HEK293 (cell line): ENCODE measurements around the gene C2orf42.

Experiments
- IKZF3 ChIP-seq: fragments of 450-650 bp; IDR thresholded peaks from 2 replicates; pipeline ENCODE4 v1.5.0; 2018; ENCODE audit warnings: missing biosample characterization, mild to moderate bottlenecking, missing genetic modification characterization, moderate library complexity
- SETDB1 ChIP-seq: IDR thresholded peaks from one replicate; pipeline ENCODE4 v1.6.1; 2017; ENCODE audit warnings: mild to moderate bottlenecking, low read length, moderate library complexity, mixed read lengths; ENCODE audit not compliant: insufficient read length
- SP2 ChIP-seq: fragments of 450-650 bp; formaldehyde crosslinking; IDR thresholded peaks from 2 replicates; pipeline ENCODE4 v1.5.1; 2016; ENCODE audit warnings: missing biosample characterization, missing genetic modification characterization
- ZIC2 ChIP-seq: fragments of 450-650 bp; formaldehyde crosslinking; IDR thresholded peaks from 2 replicates; pipeline ENCODE4 v1.5.1; 2016; ENCODE audit warnings: missing biosample characterization, missing genetic modification characterization
- ZNF121 ChIP-seq: fragments of 450-650 bp; formaldehyde crosslinking; IDR thresholded peaks from 2 replicates; pipeline ENCODE4 v1.5.1; 2016; ENCODE audit warnings: missing biosample characterization, missing genetic modification characterization
- ZNF169 ChIP-seq: fragments of 450-650 bp; formaldehyde crosslinking; IDR thresholded peaks from 2 replicates; pipeline ENCODE4 v1.5.1; 2016; ENCODE audit warnings: missing biosample characterization, missing genetic modification characterization
- ZNF184 ChIP-seq: fragments of 450-650 bp; IDR thresholded peaks from 2 replicates; pipeline ENCODE4 v1.5.1; 2018; ENCODE audit warnings: missing biosample characterization, mild to moderate bottlenecking, missing genetic modification characterization
- TF ChIP-seq, protein P1 (sequence below): fragments of 450-650 bp; formaldehyde crosslinking; IDR thresholded peaks from 2 replicates; pipeline ENCODE4 v1.5.1; 2016; ENCODE audit warnings: missing biosample characterization, missing genetic modification characterization
- TF ChIP-seq, protein P2 (sequence below): fragments of 450-650 bp; IDR thresholded peaks from 2 replicates; pipeline ENCODE4 v1.5.1; 2018; ENCODE audit warnings: missing biosample characterization, mild to moderate bottlenecking, missing genetic modification characterization
- TF ChIP-seq, protein P3 (sequence below): fragments of 450-650 bp; formaldehyde crosslinking; IDR thresholded peaks from 2 replicates; pipeline ENCODE4 v1.5.1; 2016; ENCODE audit warnings: missing biosample characterization, missing genetic modification characterization, borderline replicate concordance
- TF ChIP-seq, protein P4 (sequence below): fragments of 450-650 bp; IDR thresholded peaks from 2 replicates; pipeline ENCODE4 v1.5.1; 2018; ENCODE audit warnings: missing biosample characterization, missing genetic modification characterization
- TF ChIP-seq, protein P5 (sequence below): fragments of 450-650 bp; formaldehyde crosslinking; conservative IDR thresholded peaks from 2 replicates; pipeline ENCODE4 v1.5.1; 2016; ENCODE audit warnings: low read depth, missing biosample characterization, missing genetic modification characterization

DNA sequence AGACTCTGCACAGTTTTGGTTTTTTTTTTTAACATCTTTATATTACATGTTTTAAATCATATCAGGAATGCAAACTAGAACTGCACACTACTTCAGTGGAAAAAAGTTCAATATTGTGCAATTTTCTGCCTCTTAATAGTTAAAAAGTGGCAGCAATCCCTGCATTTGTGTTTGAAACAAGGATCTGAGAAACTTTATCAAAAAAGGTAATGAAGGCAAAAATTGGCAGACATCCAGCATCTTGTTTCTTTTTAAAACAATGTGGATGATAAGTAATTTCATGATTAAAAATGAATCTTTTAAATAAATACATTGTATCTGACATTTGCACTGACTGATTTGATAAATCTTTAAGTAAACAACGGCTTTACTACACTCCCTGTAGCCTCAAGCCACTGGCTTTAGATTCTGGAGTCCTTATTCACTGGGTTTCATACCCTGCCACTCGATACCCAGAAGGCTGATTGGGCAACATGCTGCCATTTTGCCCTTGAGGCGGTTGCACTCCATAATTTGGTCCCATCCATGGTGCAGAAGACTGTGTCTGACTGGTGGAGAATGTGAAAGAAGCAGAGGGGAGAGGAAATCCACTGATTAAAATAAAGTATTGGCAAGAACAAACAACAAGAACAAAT is 21.6 kb upstream of the C2orf42 start:
- TF ChIP-seq SETDB1 (no peak), IKZF3 (tag by site-specific recombination) (no peak), ZIC2 (no peak), ZNF169 (tag by site-specific recombination) (no peak), ZNF121 (tag by site-specific recombination) (no peak), ZNF184 (tag by site-specific recombination) (no peak), SP2 (no peak)
- TF ChIP-seq, protein P1, sequence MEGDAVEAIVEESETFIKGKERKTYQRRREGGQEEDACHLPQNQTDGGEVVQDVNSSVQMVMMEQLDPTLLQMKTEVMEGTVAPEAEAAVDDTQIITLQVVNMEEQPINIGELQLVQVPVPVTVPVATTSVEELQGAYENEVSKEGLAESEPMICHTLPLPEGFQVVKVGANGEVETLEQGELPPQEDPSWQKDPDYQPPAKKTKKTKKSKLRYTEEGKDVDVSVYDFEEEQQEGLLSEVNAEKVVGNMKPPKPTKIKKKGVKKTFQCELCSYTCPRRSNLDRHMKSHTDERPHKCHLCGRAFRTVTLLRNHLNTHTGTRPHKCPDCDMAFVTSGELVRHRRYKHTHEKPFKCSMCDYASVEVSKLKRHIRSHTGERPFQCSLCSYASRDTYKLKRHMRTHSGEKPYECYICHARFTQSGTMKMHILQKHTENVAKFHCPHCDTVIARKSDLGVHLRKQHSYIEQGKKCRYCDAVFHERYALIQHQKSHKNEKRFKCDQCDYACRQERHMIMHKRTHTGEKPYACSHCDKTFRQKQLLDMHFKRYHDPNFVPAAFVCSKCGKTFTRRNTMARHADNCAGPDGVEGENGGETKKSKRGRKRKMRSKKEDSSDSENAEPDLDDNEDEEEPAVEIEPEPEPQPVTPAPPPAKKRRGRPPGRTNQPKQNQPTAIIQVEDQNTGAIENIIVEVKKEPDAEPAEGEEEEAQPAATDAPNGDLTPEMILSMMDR (tag by site-specific recombination): no peak
- TF ChIP-seq, protein P2, sequence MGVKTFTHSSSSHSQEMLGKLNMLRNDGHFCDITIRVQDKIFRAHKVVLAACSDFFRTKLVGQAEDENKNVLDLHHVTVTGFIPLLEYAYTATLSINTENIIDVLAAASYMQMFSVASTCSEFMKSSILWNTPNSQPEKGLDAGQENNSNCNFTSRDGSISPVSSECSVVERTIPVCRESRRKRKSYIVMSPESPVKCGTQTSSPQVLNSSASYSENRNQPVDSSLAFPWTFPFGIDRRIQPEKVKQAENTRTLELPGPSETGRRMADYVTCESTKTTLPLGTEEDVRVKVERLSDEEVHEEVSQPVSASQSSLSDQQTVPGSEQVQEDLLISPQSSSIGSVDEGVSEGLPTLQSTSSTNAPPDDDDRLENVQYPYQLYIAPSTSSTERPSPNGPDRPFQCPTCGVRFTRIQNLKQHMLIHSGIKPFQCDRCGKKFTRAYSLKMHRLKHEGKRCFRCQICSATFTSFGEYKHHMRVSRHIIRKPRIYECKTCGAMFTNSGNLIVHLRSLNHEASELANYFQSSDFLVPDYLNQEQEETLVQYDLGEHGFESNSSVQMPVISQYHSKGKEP: no peak
- TF ChIP-seq, protein P3, sequence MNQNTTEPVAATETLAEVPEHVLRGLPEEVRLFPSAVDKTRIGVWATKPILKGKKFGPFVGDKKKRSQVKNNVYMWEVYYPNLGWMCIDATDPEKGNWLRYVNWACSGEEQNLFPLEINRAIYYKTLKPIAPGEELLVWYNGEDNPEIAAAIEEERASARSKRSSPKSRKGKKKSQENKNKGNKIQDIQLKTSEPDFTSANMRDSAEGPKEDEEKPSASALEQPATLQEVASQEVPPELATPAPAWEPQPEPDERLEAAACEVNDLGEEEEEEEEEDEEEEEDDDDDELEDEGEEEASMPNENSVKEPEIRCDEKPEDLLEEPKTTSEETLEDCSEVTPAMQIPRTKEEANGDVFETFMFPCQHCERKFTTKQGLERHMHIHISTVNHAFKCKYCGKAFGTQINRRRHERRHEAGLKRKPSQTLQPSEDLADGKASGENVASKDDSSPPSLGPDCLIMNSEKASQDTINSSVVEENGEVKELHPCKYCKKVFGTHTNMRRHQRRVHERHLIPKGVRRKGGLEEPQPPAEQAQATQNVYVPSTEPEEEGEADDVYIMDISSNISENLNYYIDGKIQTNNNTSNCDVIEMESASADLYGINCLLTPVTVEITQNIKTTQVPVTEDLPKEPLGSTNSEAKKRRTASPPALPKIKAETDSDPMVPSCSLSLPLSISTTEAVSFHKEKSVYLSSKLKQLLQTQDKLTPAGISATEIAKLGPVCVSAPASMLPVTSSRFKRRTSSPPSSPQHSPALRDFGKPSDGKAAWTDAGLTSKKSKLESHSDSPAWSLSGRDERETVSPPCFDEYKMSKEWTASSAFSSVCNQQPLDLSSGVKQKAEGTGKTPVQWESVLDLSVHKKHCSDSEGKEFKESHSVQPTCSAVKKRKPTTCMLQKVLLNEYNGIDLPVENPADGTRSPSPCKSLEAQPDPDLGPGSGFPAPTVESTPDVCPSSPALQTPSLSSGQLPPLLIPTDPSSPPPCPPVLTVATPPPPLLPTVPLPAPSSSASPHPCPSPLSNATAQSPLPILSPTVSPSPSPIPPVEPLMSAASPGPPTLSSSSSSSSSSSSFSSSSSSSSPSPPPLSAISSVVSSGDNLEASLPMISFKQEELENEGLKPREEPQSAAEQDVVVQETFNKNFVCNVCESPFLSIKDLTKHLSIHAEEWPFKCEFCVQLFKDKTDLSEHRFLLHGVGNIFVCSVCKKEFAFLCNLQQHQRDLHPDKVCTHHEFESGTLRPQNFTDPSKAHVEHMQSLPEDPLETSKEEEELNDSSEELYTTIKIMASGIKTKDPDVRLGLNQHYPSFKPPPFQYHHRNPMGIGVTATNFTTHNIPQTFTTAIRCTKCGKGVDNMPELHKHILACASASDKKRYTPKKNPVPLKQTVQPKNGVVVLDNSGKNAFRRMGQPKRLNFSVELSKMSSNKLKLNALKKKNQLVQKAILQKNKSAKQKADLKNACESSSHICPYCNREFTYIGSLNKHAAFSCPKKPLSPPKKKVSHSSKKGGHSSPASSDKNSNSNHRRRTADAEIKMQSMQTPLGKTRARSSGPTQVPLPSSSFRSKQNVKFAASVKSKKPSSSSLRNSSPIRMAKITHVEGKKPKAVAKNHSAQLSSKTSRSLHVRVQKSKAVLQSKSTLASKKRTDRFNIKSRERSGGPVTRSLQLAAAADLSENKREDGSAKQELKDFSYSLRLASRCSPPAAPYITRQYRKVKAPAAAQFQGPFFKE: no peak
- TF ChIP-seq, protein P4, sequence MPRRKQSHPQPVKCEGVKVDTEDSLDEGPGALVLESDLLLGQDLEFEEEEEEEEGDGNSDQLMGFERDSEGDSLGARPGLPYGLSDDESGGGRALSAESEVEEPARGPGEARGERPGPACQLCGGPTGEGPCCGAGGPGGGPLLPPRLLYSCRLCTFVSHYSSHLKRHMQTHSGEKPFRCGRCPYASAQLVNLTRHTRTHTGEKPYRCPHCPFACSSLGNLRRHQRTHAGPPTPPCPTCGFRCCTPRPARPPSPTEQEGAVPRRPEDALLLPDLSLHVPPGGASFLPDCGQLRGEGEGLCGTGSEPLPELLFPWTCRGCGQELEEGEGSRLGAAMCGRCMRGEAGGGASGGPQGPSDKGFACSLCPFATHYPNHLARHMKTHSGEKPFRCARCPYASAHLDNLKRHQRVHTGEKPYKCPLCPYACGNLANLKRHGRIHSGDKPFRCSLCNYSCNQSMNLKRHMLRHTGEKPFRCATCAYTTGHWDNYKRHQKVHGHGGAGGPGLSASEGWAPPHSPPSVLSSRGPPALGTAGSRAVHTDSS (tag by site-specific recombination): no peak
- TF ChIP-seq, protein P5, sequence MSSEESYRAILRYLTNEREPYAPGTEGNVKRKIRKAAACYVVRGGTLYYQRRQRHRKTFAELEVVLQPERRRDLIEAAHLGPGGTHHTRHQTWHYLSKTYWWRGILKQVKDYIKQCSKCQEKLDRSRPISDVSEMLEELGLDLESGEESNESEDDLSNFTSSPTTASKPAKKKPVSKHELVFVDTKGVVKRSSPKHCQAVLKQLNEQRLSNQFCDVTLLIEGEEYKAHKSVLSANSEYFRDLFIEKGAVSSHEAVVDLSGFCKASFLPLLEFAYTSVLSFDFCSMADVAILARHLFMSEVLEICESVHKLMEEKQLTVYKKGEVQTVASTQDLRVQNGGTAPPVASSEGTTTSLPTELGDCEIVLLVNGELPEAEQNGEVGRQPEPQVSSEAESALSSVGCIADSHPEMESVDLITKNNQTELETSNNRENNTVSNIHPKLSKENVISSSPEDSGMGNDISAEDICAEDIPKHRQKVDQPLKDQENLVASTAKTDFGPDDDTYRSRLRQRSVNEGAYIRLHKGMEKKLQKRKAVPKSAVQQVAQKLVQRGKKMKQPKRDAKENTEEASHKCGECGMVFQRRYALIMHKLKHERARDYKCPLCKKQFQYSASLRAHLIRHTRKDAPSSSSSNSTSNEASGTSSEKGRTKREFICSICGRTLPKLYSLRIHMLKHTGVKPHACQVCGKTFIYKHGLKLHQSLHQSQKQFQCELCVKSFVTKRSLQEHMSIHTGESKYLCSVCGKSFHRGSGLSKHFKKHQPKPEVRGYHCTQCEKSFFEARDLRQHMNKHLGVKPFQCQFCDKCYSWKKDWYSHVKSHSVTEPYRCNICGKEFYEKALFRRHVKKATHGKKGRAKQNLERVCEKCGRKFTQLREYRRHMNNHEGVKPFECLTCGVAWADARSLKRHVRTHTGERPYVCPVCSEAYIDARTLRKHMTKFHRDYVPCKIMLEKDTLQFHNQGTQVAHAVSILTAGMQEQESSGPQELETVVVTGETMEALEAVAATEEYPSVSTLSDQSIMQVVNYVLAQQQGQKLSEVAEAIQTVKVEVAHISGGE (tag by site-specific recombination): no peak
